Stomach (tissue), 4 donors: ENCODE results near the gene SUSD2.

Experiments used
- POLR2A ChIP-seq, 4 donors: fragments of 450-650 bp; IDR thresholded peaks; one replicate each; pipeline ENCODE4 v1.6.1; 2016; ENCODE audit warnings: antibody characterized with exemption in 4 of 4, control low read depth in 2 of 4, mild to moderate bottlenecking in 1 of 4, moderate library complexity in 1 of 4
- TF ChIP-seq, protein P1 (sequence below), 7 experiments: fragments of 450-650 bp in 4 of 7; fragments of 200-600 bp in 3 of 7; sonication (generic) in 3 of 7; IDR thresholded peaks; one replicate each; pipeline ENCODE4 v1.5.1; 2016 to 2019; ENCODE audit warnings: antibody characterized with exemption in 7 of 7, control low read depth in 2 of 7, mild to moderate bottlenecking in 1 of 7

GRCh38 chr22:24138649-24139420 is 42.5 kb upstream of the SUSD2 start:
- TF ChIP-seq, protein P1, sequence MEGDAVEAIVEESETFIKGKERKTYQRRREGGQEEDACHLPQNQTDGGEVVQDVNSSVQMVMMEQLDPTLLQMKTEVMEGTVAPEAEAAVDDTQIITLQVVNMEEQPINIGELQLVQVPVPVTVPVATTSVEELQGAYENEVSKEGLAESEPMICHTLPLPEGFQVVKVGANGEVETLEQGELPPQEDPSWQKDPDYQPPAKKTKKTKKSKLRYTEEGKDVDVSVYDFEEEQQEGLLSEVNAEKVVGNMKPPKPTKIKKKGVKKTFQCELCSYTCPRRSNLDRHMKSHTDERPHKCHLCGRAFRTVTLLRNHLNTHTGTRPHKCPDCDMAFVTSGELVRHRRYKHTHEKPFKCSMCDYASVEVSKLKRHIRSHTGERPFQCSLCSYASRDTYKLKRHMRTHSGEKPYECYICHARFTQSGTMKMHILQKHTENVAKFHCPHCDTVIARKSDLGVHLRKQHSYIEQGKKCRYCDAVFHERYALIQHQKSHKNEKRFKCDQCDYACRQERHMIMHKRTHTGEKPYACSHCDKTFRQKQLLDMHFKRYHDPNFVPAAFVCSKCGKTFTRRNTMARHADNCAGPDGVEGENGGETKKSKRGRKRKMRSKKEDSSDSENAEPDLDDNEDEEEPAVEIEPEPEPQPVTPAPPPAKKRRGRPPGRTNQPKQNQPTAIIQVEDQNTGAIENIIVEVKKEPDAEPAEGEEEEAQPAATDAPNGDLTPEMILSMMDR (IDR thresholded peaks at IDR 0.05): no peak
- TF ChIP-seq POLR2A (IDR thresholded peaks at IDR 0.05): no peak
